BJ (cell line): ENCODE data around the gene OR5H15. TPM values are rescaled to one million over a fixed set of nuclear protein-coding genes. Genes with fewer than 3 reads are reported as not detected.

ENCODE experiments used
- CTCF ChIA-PET: fragments of 350-600 bp; formaldehyde crosslinking; extraction: SDS; loops from one replicate; lab custom pipeline; 2021; ENCODE audit warnings: antibody characterized with exemption, inconsistent platforms; lab: Yijun Ruan, JAX
- POLR2A ChIA-PET: fragments of 300-600 bp; sonication (Branson Sonifier 250); formaldehyde crosslinking; extraction: SDS; loops from one replicate; lab custom pipeline; 2021; ENCODE audit warnings: antibody characterized with exemption; lab: Charles Lee
- DNase-seq: peaks from one replicate; pipeline ENCODE4 v3.0.0-alpha.2; 2011; ENCODE audit warnings: low read depth
- H3K27me3 ChIP-seq: 2 replicates; pipeline ENCODE4 v1.6.0; 2011; ENCODE audit warnings: low read length; ENCODE audit not compliant: control insufficient read depth, insufficient read depth
- H3K36me3 ChIP-seq: 2 replicates; pipeline ENCODE4 v1.5.1; 2011; ENCODE audit warnings: low read length; ENCODE audit not compliant: control insufficient read depth, insufficient read depth
- H3K4me3 ChIP-seq: 2 replicates; pipeline ENCODE4 v1.5.1; 2011; ENCODE audit warnings: low read depth, mild to moderate bottlenecking, control low read depth, low read length
- CTCF ChIP-seq: IDR thresholded peaks from 2 replicates; pipeline ENCODE4 v1.5.1; 2011; ENCODE audit warnings: low read depth, mild to moderate bottlenecking, control low read depth, inconsistent platforms, low read length, moderate library complexity; ENCODE audit not compliant: insufficient read depth
- polyA plus RNA-seq: library from polyadenylated mRNA; depleted of rRNA; stranded (reverse); fragments of >200 nt; gene quantifications from 2 replicates; pipeline ENCODE4 v1.2.3, GENCODE V29; 2011; rRNA removed

OR5H15 gene
- polyA plus RNA-seq, 1 experiment: not detected

DNA sequence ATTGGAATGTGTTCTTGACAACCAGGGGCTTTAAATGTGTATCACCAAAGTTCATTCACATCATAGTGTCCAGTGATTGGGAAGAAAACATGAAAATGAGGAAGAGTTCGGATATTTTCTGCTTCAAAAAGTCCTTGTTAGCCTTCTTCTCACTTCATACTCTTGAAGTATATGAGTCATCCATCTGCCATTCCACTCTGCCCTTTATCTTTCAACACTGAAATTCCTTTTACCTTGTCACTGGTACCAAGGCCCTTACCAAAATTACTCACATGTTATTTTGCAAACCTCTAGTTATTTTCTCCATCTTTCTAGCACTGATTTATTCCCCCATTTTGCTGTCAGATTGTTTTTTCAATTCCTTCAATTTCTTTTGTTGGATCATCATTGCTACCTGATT is 32.5 kb downstream of the OR5H15 start:
- H3K27me3 ChIP-seq: no peaks in the 10 kb centered on the region

GRCh38 chr3:98209244-98209643 is 42.7 kb downstream of the OR5H15 start:
- H3K36me3 ChIP-seq: no peaks in the 10 kb centered on the region
- CTCF ChIA-PET: no interaction called here
- POLR2A ChIA-PET: no interaction called here
- no peaks in the 10 kb centered on the region for H3K27me3 ChIP-seq
- DNase-seq: no peak
- no peak overlapping the region for H3K4me3 ChIP-seq
- no peak for TF ChIP-seq CTCF

More for the DNA sequence above, 32.5 kb downstream of the OR5H15 start:
- CTCF ChIA-PET: no interaction called here
- DNase-seq: no peak
- POLR2A ChIA-PET: no interaction called here
- Histone ChIP-seq H3K36me3 (no peaks in the 10 kb centered on the region), H3K4me3 (no peak overlapping the region)
- TF ChIP-seq CTCF: no peak

GRCh38 chr3:98213276-98213675 is 46.8 kb downstream of the OR5H15 start:
- TF ChIP-seq CTCF: no peak
- H3K36me3 ChIP-seq: no peaks in the 10 kb centered on the region
- ChIA-PET POLR2A (no interaction called here), CTCF (no interaction called here)
- DNase-seq: no peak
- no peaks in the 10 kb centered on the region for H3K27me3 ChIP-seq
- H3K4me3 ChIP-seq: no peak overlapping the region

DNA sequence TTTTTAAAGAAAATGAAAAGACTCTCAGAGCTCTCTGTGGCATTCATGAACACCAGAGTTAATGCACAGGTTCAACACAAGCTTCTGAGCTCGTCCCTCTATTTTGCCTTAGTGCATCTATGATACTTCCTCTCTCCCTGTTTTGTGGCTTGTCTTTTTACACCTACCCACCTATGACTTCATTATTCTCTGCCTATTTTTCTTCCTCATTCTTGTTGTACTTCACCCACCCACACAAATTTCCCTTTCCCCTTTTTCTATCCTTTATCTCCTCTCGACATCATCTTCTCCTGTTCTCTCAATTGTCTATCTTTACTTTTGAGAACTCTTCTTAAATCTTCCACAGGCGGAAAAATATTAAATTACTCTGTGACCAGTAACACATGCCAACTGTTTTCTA is 48.6 kb downstream of the OR5H15 start:
- CTCF ChIA-PET: no interaction called here
- no peak for DNase-seq
- no peak for TF ChIP-seq CTCF
- Histone ChIP-seq H3K27me3 (no peaks in the 10 kb centered on the region), H3K36me3 (no peaks in the 10 kb centered on the region), H3K4me3 (no peak overlapping the region)
- POLR2A ChIA-PET: no interaction called here

Other genes starting within 250 kb of the OR5H15 start
- gene RIOX2, start 194.3 kb upstream of the OR5H15 start, polyA plus RNA-seq: 19.6 and 24.2 TPM in 2 replicates
- gene GABRR3, start 131.4 kb upstream of the OR5H15 start, polyA plus RNA-seq: not detected in 2 replicates
- gene OR5AC2, start 79.5 kb upstream of the OR5H15 start, polyA plus RNA-seq: not detected in 2 replicates
- gene OR5H1, start 36.0 kb upstream of the OR5H15 start, polyA plus RNA-seq: not detected in 2 replicates
- not detected in 2 replicates for gene OR5H14, start 19.2 kb upstream of the OR5H15 start, polyA plus RNA-seq
- not detected in 2 replicates for gene OR5H6, start 97.5 kb downstream of the OR5H15 start, polyA plus RNA-seq
- not detected in 2 replicates for gene OR5H2, start 115.8 kb downstream of the OR5H15 start, polyA plus RNA-seq
- not detected in 2 replicates for gene OR5K4, start 187.2 kb downstream of the OR5H15 start, polyA plus RNA-seq
- not detected in 2 replicates for gene OR5K3, start 224.0 kb downstream of the OR5H15 start, polyA plus RNA-seq